Measurements from ENCODE around the gene FAIM. TPM values are rescaled to one million over a fixed set of nuclear protein-coding genes. Genes with fewer than 3 reads are reported as not detected.

The FAIM gene
- polyA plus RNA-seq, 2 of the 4 experiments (the other 2 are of a cell fraction), result 13.7 to 20.8 TPM

GRCh38 chr3:138681463-138682220 is 73.1 kb downstream of the FAIM start:
- ChIA-PET CTCF (interaction anchor here (1.9 kb wide), 1 partner anchor 234 kb away, joined by 9 read pairs; no protein-coding TSS in a partner anchor), POLR2A (no interaction called here)
- H3K27ac ChIP-seq, result no peak overlapping the region

DNA sequence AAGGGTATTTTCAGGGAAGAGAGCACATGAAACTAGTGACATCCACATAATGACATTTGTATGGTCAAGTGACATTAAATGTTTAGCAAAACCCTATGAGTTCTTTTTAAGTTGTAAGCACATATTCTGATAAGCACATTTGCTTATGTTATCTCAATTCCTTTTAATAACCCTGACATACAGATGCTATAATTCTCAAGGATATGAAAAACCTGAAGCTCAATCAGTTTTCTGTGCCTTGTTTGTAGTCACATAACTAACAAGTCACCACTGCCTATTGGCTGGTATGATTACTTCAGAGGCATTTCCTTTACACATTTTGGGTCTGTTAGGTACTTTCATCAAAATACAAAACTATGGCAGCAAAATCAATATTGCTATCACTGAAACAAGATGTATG is 74.1 kb downstream of the FAIM start:
- H3K4me2 ChIP-seq, result no peak overlapping the region
- ChIA-PET CTCF (interaction anchor here (1.9 kb wide), 1 partner anchor 233 kb away, joined by 9 read pairs; no protein-coding TSS in a partner anchor), POLR2A (no interaction called here)
- FAIRE-seq (no peak), DNase-seq (ENCODE audit: low read depth in 1 of 2, low spot score in 1 of 2) (no peak), ATAC-seq (no peak)
- H3K9me3 ChIP-seq, result no peaks in the 10 kb centered on the region
- H3K4me1 ChIP-seq, result peaks cover 17% of the 10 kb centered on the region; the same call in 2 of the 3 replicates
- H3K27ac ChIP-seq, result no peak overlapping the region
- no peak for TF ChIP-seq CEBPB (IDR thresholded peaks at IDR 0.05)
- TF ChIP-seq ZFP36 (IDR thresholded peaks at IDR 0.05; ENCODE audit: borderline replicate concordance, partially characterized antibody), result no peak
- TF ChIP-seq SMC3 (IDR thresholded peaks at IDR 0.05), result no peak
- TF ChIP-seq MAFK (IDR thresholded peaks at IDR 0.05; ENCODE audit: partially characterized antibody), result no peak
- no peak for TF ChIP-seq SREBF2 (IDR thresholded peaks at IDR 0.05)
- no peak for TF ChIP-seq HOXB13 (CRISPR knock-in tag; IDR thresholded peaks at IDR 0.05; ENCODE audit: low read depth)
- no peak for TF ChIP-seq MAZ (IDR thresholded peaks at IDR 0.05; ENCODE audit: borderline replicate concordance, low read depth, low read length)
- no peak for TF ChIP-seq HDAC2 (IDR thresholded peaks at IDR 0.05)
- TF ChIP-seq RNF2 (IDR thresholded peaks at IDR 0.05; ENCODE audit: borderline replicate concordance, low read depth), result no peak
- TF ChIP-seq BCL3 (IDR thresholded peaks at IDR 0.05), result no peak
- TF ChIP-seq CHD2 (IDR thresholded peaks at IDR 0.05; ENCODE audit: low read length, partially characterized antibody), result no peak
- no peak for TF ChIP-seq RCOR1 (IDR thresholded peaks at IDR 0.05; ENCODE audit: low read depth, low read length)
- no peak for TF ChIP-seq HEYL (CRISPR knock-in tag; IDR thresholded peaks at IDR 0.05)
- H3K4me3 ChIP-seq, result no peak overlapping the region

More at GRCh38 chr3:138681463-138682220, 73.1 kb downstream of the FAIM start:
- TF ChIP-seq, protein P1, sequence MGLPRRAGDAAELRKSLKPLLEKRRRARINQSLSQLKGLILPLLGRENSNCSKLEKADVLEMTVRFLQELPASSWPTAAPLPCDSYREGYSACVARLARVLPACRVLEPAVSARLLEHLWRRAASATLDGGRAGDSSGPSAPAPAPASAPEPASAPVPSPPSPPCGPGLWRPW (IDR thresholded peaks at IDR 0.05), result no peak
- Histone ChIP-seq H3K4me3 (no peak overlapping the region), H3K4me2 (no peak overlapping the region), H3K4me1 (peaks cover 7% of the 10 kb centered on the region; the same call in 2 of the 3 replicates), H3K9me3 (peaks cover 5% of the 10 kb centered on the region; the same call in 1 of the 3 replicates)
- DNase-seq (ENCODE audit: low read depth in 1 of 2, low spot score in 1 of 2), result no peak
- 76% methylated on average over 5 of the region's 5 CpGs for WGBS (ENCODE audit: missing lambda C conversion rate)
- FAIRE-seq, result no peak
- ATAC-seq, result no peak

Other genes starting within 250 kb of the FAIM start
- gene ESYT3, start 174.2 kb upstream of the FAIM start, polyA plus RNA-seq (2011; rRNA removed), result 0.92 and 1.0 TPM in 2 replicates
- gene ESYT3, start 174.2 kb upstream of the FAIM start, polyA plus RNA-seq (2017; fragmentation: RNase III; extraction: RNeasy Plus Mini Kit Qiagen cat#74134 plus additional on column Dnase treatment), result 1.1 to 1.7 TPM (median 1.2 TPM) in 3 replicates
- gene CEP70, start 14.5 kb upstream of the FAIM start, polyA plus RNA-seq (2011; rRNA removed), result 9.4 and 17.1 TPM in 2 replicates
- 15.7 to 17.4 TPM (median 16.5 TPM) in 3 replicates for gene CEP70, start 14.5 kb upstream of the FAIM start, polyA plus RNA-seq (2017; fragmentation: RNase III; extraction: RNeasy Plus Mini Kit Qiagen cat#74134 plus additional on column Dnase treatment)
- gene PIK3CB, start 226.2 kb downstream of the FAIM start, polyA plus RNA-seq (2011; rRNA removed), result 23.3 TPM in 2 replicates
- gene PIK3CB, start 226.2 kb downstream of the FAIM start, polyA plus RNA-seq (2017; fragmentation: RNase III; extraction: RNeasy Plus Mini Kit Qiagen cat#74134 plus additional on column Dnase treatment), result 20.7 to 22.0 TPM (median 21.1 TPM) in 3 replicates